GM19240 (cell line): ENCODE measurements around the gene ANGPTL2.
"Not testable (repeated sequence)": the region's sequence is repeated elsewhere in the genome, so short reads cannot be mapped to it uniquely, and the experiment has no call there.

Source experiments
- DNase-seq: peaks from one replicate; pipeline ENCODE4 v3.0.0; 2011; ENCODE audit warnings: low spot score; ENCODE audit not compliant: insufficient read length

ANGPTL2 gene

GRCh38 chr9:127122176-127123063 lies at the start of gene ANGPTL2:
TSS of gene ANGPTL2 (minus strand) at chr9:127122635. CDS start at chr9:127108731, 13,904 bp downstream.
- no peak for DNase-seq

GRCh38 chr9:127171348-127171747 lies 48.9 kb upstream of the ANGPTL2 start:
- DNase-seq, result not testable (repeated sequence)

- DNase-seq, result no peak
These were observed 48.2 kb upstream of the ANGPTL2 start for GRCh38 chr9:127170652-127171051.

GRCh38 chr9:127170103-127170502 lies 47.7 kb upstream of the ANGPTL2 start:
- DNase-seq, result no peak

GRCh38 chr9:127169575-127169883 lies 47.1 kb upstream of the ANGPTL2 start:
- no peak for DNase-seq

- no peak for DNase-seq
These were observed 46.5 kb upstream of the ANGPTL2 start for GRCh38 chr9:127168756-127169574.

- DNase-seq, result no peak
These were observed 45.3 kb upstream of the ANGPTL2 start for GRCh38 chr9:127167560-127168326.

GRCh38 chr9:127166651-127167524 lies 44.5 kb upstream of the ANGPTL2 start:
- peak; percentile 70 for DNase-seq

GRCh38 chr9:127166111-127166510 lies 43.7 kb upstream of the ANGPTL2 start:
- no peak for DNase-seq

GRCh38 chr9:127165116-127165515 lies 42.7 kb upstream of the ANGPTL2 start:
- no peak for DNase-seq

GRCh38 chr9:127163409-127163808 lies 41.0 kb upstream of the ANGPTL2 start:
- no peak for DNase-seq

- no peak for DNase-seq
These were observed 40.5 kb upstream of the ANGPTL2 start for GRCh38 chr9:127162864-127163365.

GRCh38 chr9:127162046-127162863 lies 39.8 kb upstream of the ANGPTL2 start:
- no peak for DNase-seq

GRCh38 chr9:127161081-127161624 lies 38.7 kb upstream of the ANGPTL2 start:
- no peak for DNase-seq

- no peak for DNase-seq
These were observed 37.6 kb upstream of the ANGPTL2 start for GRCh38 chr9:127159949-127160610.

- no peak for DNase-seq
These were observed 36.9 kb upstream of the ANGPTL2 start for GRCh38 chr9:127159325-127159801.

GRCh38 chr9:127158786-127159324 lies 36.4 kb upstream of the ANGPTL2 start:
- DNase-seq, result no peak

GRCh38 chr9:127155314-127155960 lies 33.0 kb upstream of the ANGPTL2 start:
- no peak for DNase-seq
